UCSD-AML1 (cell line): ENCODE results near the gene FXYD7.
"Not testable (repeated sequence)": the region's sequence is repeated elsewhere in the genome, so short reads cannot be mapped to it uniquely, and the experiment has no call there.

Experiments used
- DNase-seq: peaks from one replicate; lab custom pipeline; 2025; ENCODE audit not compliant: unreplicated experiment; lab: John Stamatoyannopoulos, UW

FXYD7 gene

DNA sequence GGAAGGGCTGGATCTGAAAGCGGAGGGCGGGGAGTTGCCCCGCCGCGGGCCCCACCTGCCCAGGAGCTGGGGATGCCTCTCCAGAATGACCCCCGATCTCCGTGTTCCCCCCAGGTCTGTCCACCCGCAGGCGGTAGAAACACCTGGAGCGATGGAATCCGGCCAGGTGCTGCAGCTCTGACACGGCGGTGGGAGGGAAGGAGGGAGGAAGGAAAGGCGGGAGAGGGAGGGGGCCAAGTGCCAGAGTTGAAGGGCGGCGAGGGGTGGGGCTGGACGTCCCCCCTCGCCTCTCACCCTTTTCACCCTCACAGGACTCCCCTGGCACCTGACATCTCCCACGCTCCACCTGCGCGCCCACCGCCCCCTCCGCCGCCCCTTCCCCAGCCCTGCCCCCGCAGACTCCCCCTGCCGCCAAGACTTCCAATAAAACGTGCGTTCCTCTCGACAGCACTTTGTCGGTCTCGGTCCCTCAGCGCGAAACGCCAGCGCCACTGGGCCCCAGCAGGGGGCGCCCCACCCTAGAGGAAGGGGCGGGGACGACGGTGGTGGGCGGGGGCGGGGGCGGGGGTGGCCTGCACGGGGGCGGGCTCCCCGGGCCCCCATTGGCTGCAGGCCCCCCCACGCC, 337 bp upstream of the FXYD7 start:
- peak; percentile 64 for DNase-seq

DNA sequence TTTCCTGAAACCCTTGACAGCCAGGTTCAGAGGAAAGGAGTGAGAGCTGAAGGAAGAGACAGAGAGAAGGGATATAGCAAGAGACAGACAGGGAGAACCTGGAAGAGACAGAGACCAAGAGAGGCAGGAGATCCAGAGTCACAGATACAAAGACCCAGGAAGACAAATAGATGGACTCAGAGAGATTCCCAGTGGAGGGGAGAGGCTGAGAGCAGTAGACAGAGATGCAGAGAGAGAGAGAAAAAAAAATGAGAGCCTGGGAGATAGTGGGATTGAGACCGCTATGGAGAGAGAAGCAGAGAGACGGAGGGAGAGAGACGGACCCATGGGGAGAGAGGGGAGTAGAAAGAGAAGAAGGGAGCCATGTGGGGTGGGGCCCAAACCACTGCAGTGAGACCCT, 763 bp downstream of the FXYD7 start:
- DNase-seq = no peak

DNA sequence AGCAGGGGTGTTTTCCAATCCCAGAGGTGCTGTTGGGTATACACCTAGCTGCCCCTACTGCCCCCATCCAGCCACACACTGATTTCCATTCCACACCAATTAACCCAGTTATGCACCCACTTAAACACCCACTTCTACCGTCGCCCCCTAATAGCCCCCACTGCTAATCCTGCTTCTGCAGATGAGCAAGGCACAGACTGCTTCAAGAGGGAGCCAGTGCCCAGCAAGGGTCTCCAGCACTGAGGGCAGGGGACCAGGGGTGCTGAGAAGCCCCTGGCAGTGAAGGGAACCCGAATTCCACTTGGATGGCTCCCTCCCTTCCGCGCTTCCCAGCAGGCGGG, 1.2 kb downstream of the FXYD7 start:
- DNase-seq = no peak

DNA sequence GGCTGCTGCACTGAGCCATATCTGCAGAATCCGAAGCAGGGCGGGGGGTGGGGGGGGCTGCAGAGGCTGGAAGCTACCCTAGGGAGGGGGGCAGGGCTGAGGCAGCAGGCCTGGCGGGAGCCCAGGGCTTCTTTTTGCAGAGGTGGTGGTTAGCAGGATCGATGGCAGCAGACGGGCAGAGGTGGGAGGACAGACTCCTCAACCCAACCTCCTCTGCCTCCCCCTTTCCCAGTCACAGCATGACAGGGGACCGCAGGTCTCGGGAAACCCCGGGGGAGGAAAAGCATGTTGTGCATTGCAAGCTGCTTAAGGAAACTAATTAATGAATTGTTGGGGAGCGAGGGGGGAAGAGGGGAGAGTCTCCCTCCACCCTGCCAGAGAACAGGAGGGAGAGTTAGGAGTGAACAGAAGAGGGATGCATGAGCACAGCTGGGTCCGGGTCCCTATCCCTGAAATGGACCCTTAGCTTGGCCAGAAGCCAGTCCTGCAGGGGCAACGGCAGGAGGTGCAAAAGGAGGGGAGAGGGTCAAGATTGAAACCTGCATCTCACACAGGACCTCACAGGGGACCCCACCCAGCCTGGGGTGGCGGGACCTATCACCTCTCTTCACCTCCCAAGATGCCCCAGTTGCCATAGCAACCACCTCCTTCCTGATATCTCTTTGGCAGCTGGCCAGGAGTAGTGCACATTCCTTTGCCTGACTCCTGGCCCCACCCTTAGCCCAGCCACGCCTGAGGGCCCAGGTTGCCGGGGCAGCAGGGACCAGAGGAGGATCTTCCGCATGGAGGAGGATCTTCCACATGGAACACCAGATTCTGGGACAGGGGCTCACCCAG, 1.8 kb downstream of the FXYD7 start:
- no peak for DNase-seq

DNA sequence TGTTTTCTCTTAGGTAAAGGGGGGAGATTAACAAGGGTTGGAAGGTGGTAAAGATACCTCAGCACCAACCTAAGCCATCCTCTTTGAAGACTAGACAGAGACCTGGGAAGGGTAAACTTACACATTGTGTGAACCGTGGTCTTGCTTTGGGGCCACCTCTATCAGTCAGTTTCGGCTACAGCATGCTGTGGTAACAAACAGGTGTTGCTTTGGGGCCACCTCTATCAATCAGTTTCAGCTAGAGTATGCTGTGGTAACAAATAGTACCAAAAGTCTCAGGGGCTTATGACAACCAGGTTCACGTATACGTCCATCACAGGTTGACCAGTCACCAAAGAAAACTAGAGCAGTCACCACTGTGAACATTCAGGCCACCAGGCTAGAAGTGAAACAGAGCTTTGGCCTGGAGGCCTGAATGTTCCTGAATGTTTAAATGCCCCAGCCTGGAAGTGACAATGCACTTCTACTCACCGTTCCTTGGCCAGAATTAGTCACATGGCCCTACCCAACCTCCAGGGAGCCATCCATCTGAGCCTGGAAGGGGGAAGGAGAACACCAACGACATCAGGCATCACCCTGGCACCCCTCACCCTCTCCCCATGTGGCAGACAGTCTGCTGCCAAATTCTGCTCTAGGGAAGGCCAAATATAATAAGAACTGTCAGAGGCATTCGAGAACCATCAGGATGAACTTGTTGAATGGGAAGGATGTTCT, 3.8 kb downstream of the FXYD7 start:
- peak; percentile 39 for DNase-seq

DNA sequence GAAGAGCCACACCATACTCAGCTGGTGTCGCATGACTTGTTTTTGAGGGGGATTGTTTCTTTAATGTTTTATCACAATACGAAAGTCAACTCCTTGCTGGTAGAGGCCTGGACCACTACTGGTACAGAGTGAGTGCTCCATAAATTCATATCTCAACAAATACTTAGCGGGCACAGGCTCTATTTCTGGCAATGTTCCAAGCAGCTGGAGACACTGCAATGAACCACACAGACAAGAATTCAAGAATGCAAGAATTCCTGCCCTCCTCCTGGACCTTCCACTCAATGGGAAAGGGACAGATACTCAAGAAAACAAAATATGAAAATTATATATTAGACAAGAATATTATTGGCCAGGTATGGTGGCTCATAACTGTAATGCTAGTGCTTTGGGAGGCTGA, 6.4 kb downstream of the FXYD7 start:
- no peak for DNase-seq

DNA sequence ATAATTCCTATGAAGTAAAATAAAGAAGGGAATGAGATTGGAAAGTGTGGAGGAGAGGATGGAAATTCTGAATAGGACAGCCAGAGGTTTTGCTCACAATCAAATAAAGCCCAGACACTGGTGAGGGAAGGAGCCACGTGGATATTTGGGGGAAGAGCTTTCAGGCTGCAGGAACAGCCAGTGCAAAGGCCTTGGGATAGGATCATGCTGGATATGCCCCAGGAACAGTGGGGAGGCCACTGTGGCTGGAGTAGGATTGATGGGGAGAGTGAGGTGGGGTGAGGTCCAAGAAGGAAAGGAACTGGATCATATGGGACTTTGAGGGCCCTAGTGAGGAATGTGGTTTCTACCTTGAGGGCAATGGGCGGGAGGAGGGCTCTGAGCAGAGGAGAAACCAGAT, 7.4 kb downstream of the FXYD7 start:
- no peak for DNase-seq

DNA sequence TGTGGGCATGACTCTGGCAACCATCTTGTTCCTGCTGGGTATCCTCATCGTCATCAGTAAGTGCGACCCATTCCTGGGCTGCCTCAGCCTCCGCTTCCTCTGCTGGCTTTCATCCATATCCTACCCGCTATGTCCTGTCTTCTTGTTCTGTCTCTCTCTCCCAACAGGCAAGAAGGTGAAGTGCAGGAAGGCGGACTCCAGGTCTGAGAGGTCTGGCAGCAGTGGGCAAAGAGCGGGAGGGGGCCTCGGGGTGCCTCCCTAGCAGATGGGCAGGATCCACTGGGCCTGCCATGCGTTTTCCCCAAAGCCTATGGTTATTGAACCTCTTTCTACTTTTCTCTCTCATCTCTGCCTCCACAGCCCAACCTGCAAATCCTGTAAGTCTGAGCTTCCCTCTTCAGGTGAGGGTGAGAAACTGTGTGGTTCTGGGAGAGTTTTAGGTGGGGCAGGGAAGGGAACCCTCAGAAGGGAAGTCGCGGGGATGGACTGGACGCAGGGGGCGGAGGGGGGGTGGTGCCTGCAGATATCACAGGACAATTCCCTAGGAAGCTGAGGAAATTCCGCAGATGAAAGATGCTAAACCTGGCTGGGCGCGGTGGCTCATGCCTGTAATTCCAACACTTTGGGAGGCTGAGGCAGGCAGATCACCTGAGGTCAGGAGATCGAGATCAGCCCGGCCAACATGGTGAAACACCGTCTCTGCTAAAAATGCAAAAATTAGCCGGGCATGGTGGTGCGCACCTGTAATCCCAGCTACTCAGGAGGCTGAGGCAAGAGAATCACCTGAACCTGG, 8.4 kb downstream of the FXYD7 start:
- no peak for DNase-seq

DNA sequence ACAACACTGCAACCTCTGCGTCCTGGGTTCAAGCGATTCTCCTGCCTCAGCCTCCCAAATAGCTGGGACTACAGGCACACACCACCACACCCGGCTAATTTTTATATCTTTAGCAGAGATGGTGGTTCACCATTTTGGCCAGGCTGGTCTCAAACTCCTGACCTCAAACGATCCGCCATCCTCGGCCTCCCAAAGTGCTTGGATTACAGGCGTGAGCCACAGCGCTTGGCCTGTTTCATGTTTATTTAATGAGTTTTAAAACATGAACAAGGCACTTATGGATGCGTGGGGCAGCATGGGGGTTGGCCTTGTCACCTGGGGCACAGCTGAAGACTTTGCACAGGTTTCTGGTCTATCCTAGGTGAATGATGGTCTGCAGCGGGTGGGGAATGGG, 10.1 kb downstream of the FXYD7 start:
- DNase-seq = not testable (repeated sequence)

DNA sequence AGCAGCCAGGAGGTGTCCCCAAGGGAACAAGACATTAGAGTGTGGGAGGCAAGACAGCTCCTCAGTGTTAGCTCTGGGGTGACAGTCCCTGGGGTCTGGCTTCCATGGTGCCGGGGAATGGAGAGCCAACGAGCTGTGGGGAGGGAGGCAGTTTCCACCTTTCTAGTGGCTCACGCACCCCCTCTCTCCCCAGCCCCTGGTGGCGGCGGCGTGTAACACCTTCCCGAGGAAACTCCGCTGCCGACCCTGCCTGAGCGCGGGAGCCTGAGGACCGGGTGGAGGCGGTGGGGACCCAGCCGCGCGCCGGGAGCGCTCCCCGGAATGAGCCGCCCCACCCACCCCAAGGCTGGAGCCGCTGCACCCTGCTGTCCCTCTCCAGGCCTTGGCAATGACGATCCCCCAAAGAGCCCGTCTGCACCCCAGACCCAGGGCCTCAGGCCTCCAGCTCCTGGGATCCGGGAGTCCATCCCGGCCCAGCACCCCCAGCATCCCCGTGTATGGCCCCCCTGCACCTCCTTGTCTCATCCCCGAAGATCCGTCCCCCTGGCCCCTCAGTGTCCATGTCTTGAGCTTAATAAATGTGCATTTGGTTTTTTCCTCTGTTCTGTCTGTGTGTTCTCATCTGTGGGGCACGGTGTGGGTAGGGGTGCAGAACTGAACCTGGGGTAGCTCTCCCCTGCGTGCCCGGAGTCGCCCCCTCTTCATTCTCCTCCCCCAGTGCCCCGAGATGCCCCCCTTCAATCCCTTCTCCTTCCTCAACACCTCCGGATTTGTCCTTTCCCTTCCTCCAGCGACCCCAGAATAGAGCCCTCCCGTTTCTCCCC, 10.9 kb downstream of the FXYD7 start:
- DNase-seq = peak; percentile 69

DNA sequence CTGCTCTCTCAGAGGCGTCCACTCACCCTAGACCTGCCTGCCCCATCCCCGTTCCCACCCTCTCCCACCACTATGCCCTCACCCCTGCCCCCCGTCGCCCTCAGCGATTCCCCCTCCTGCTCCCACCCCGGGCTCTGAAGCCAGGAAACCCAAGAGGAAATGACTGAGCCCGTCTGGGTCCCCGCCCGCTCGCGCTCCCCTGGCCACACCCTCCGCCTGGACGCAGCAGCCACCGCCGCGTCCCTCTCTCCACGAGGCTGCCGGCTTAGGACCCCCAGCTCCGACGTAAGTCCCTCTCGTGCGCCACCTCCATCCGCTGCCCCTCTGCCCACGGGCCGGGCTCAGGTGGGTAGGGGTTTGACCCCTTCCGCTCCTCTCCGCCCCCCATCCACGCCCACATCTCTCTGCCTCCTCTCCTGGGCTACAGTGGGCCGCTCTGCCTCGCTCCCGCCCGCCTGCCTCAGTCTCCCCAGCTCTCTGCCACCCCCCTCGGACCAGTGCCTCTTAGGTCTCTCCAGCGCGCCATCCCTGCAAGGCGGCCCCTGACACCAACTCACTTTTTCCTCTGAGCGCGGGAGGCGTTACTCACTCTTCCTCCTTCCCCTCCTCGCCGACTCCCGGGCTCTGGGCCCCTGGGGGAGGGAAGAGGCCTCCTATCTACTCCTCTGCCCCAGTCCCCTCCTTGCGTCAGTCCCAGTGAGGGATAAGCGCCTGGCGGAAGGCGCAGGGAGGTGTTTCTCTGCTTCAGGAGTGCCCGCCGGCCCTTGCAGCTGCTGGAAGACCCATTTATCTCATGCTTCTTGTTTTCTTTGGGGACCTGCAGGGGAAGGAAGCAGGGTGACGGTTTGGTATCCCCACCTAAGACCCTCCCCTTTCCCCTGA, 11.7 kb downstream of the FXYD7 start, which contains the start of gene FXYD5:
FXYD5 (plus strand) TSS at position 211 of the 882 bp plus-strand sequence. CDS start 816 bp downstream, outside the sequence.
- DNase-seq = peak; percentile 78

DNA sequence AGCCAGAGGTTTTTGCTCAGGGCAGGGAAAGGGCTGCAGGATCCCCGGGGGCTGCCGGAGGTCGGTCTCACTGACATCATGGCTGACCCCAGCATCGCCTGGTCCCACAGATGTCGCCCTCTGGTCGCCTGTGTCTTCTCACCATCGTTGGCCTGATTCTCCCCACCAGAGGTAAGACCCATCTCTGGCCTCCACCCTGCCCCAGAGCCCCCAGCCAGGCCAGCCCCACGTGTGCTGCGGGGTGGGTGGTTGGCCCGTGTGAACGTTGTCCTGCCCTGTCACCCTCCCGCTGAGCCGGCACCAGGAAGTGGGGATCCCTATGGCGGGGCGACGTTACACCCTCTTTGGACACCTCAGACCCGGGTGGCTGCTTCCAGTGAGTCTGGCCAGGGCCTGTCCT, 12.4 kb downstream of the FXYD7 start:
- DNase-seq = no peak

DNA sequence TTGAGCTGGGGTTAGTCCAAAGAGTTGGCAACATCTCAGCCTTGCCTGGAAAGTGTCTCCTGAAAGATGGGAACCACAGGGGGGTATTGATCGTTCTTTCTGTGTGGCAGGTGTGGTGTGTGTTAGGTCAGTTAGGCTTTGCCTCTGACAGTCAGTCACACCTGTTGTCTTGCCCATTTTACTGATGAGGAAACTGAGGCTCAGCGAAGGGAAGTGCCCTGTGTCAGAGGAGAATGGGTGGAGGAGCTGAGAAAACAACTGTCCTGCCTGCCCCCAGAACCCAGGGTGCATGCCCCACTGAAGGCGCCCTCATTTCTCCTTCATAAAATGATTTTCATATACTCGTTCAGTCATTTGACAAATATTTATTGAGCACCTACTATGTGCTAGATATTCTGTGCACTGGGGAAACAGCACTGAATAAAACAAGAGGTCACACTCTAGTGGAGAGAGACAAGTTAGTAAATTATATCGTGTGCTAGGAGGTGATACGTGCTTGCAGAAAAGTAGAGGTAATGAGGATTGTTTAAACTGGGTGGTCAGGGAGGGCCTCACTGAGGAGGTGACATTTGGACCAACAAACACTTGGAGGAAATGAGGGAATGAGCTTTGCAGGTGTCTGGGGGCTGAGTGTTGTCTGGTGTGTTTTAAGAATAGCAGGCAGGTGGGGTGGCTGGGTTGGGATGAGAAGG, 13.1 kb downstream of the FXYD7 start:
- no peak for DNase-seq

DNA sequence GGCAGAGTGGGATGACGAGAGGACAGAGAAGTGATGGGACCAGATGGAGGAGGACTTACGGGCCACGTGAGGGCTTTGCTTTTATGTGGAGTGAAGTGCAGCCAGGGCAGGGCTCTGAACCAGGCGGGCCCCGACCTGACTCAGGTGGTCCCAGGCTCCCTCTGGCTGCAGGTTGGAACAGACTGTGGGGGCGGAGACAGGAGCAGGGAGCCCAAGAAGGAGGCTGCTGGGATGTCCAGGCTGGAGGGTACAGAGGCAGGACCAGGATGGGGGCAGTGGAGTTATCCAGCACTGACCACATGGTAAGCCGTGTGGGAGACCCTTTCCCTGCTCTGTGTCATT, 13.6 kb downstream of the FXYD7 start:
- DNase-seq = no peak

DNA sequence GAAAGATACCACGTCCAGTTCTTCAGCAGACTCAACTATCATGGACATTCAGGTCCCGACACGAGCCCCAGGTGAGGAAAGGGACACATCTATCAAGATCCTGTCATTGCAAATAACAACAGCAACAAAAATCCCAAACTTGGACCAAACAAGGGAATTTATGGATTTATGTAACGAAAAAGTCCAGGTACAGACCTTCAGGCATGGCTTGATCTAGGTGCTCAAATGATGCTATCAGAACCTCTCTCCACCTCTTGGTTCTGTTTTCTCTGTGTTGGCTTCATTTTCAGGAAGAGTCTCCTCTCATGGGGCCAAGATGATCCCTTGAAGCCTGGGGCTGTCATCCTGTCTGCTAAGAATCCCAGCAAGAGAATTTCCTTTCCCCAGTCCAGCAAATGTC, 14.4 kb downstream of the FXYD7 start:
- no peak for DNase-seq

DNA sequence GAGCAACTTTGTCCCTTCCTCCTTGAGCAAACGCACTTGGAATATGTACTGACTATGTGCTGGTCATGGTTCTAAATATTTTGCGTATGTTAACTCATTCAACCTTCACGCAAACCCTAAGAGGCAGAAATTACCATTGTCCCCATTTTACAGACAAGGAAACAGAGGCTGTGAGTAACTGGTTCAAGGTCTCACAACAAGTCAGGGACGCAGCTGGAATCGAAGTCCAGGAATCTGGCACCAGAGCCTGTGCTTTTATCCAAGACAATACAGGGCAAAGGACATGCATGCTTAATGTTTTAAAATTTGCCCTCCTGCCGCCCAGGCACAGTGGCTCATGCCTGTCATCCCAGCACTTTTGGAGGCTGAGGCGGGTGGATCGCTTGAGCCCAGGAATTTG, 16.6 kb downstream of the FXYD7 start:
- no peak for DNase-seq

DNA sequence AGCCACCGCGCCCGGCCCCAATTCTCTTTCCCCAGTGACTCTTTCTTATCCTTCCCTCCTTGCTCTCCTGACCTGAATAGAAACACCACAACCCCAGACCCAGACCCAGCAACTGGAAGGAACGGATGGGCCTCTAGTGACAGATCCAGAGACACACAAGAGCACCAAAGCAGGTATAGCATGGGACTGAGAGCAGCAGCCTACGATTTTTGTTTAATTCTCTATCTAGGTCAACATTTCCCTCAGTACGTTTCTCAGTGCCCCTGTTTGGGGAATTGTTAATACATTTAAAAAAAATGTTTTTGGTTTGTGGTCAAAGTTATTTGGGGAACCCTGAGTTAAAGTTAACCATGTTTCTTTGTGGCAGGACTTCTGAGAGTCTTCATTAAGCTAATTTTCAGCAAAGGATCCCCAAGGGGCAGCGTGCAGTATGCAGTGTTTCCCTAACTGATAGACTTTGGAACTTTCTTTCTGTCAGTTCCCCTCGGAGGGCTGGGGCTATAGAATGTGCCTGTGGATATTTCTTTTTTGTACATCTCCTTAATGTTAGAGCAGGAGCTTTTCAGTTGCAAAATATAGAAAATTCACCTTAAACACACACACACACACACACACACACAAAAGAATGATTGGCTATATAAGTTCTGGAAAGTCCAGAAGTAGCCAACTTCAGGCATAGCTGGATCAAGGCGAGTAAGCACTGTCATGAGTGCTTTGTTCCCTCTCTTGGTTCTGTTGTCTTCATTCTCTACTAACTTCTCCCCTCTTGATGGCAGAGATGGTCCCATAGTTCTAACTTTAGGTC, 17.8 kb downstream of the FXYD7 start:
- no peak for DNase-seq

DNA sequence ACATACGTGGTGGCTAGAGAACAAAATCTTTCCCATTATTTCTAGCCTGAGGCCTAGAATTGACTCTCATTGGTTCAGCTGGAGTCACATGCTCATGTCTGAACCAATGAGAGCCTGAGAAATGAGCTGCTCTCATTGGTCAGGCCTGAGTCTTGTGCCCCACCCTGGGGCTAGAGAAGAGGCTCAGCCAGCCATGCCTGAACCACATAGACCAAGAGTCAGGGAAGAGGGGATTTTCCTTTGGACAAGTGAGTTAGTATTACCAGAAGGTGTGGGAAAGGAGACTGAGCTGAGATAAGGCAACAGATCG, 18.3 kb downstream of the FXYD7 start:
- no peak for DNase-seq
